Gastrocnemius medialis (tissue), 4 donors: ENCODE results near the gene RAD51C.

Experiments
- CTCF ChIP-seq, 5 experiments: fragments of 450-650 bp in 3 of 5; fragments of 200-600 bp in 2 of 5; sonication (generic) in 2 of 5; IDR thresholded peaks in 4 of 5; conservative IDR thresholded peaks in 1 of 5; 1 replicate in 4 of 5; 2 replicates in 1 of 5; pipeline ENCODE4 v1.5.1; 2016 to 2019; ENCODE audit warnings: antibody characterized with exemption in 5 of 5, mild to moderate bottlenecking in 3 of 5, moderate library complexity in 3 of 5
- POLR2A ChIP-seq, 2 donors: fragments of 450-650 bp; IDR thresholded peaks; one replicate each; pipeline ENCODE4 v1.6.1; 2017; ENCODE audit warnings: antibody characterized with exemption in 2 of 2, mild to moderate bottlenecking in 2 of 2, moderate library complexity in 2 of 2

- no peak for TF ChIP-seq POLR2A (IDR thresholded peaks at IDR 0.05)
- no peak for TF ChIP-seq CTCF (IDR thresholded peaks at IDR 0.05 in 4 of 5, conservative IDR thresholded peaks at IDR 0.05 in 1 of 5)
Observed at GRCh38 chr17:58669853-58670252, 22.5 kb upstream of the RAD51C start.
